ENCODE data around the gene YBX3. TPM values are rescaled to one million over a fixed set of nuclear protein-coding genes. Genes with fewer than 3 reads are reported as not detected.

YBX3 gene
- total and polyA plus RNA-seq, 5 donors from 2014 or later: 2.3 to 12.2 (median 3.5) TPM

Other genes with a start within 250 kb of the YBX3 start
- 0.62 TPM for gene EIF2S3B, start 217.4 kb downstream of the YBX3 start, total RNA-seq
- under 1 TPM; 0.15 to 0.76 (median 0.45) TPM for gene EIF2S3B, start 217.4 kb downstream of the YBX3 start, polyA plus RNA-seq
- 13.8 TPM for gene MAGOHB, start 109.7 kb downstream of the YBX3 start, total RNA-seq
- gene MAGOHB, start 109.7 kb downstream of the YBX3 start, polyA plus RNA-seq: 10 to 100 TPM; 34.3 to 53.8 (median 42.9) TPM
- gene STYK1, start 49.3 kb downstream of the YBX3 start, total RNA-seq: not detected
- not detected for gene STYK1, start 49.3 kb downstream of the YBX3 start, polyA plus RNA-seq
- not detected for gene TAS2R7, start 79.3 kb upstream of the YBX3 start, total RNA-seq
- gene TAS2R7, start 79.3 kb upstream of the YBX3 start, polyA plus RNA-seq: not detected
- not detected for gene TAS2R8, start 84.0 kb upstream of the YBX3 start, total RNA-seq
- gene TAS2R8, start 84.0 kb upstream of the YBX3 start, polyA plus RNA-seq: not detected
- gene TAS2R9, start 86.8 kb upstream of the YBX3 start, total RNA-seq: not detected
- under 1 TPM in 1 of 4 donors, not detected in 3; 0.22 TPM for gene TAS2R9, start 86.8 kb upstream of the YBX3 start, polyA plus RNA-seq
- gene TAS2R10, start 103.0 kb upstream of the YBX3 start, total RNA-seq: not detected
- not detected for gene TAS2R10, start 103.0 kb upstream of the YBX3 start, polyA plus RNA-seq
- 1.6 TPM for gene PRR4, start 126.2 kb upstream of the YBX3 start, total RNA-seq
- 1 to 10 TPM in 2 of 4 donors, under 1 TPM in 2; 0.51 to 2.4 (median 1.0) TPM for gene PRR4, start 126.2 kb upstream of the YBX3 start, polyA plus RNA-seq
- 26.9 TPM for gene PRH1, start 160.9 kb upstream of the YBX3 start, total RNA-seq
- 10 to 100 TPM in 2 of 4 donors, 1 to 10 TPM in 2; 7.1 to 13.5 (median 8.8) TPM for gene PRH1, start 160.9 kb upstream of the YBX3 start, polyA plus RNA-seq
- 1.4 TPM for gene TAS2R13, start 186.2 kb upstream of the YBX3 start, total RNA-seq
- not detected for gene TAS2R13, start 186.2 kb upstream of the YBX3 start, polyA plus RNA-seq
- not detected for gene PRH2, start 205.9 kb upstream of the YBX3 start, total RNA-seq
- not detected for gene PRH2, start 205.9 kb upstream of the YBX3 start, polyA plus RNA-seq
- 2.5 TPM for gene TAS2R14, start 215.9 kb upstream of the YBX3 start, total RNA-seq
- gene TAS2R14, start 215.9 kb upstream of the YBX3 start, polyA plus RNA-seq: under 1 TPM; 0.26 to 0.96 (median 0.80) TPM

Measured in CD4-positive, CD25-positive, alpha-beta regulatory T cell (primary cell).